Pancreas (tissue), 10 donors: ENCODE results near the gene ANKS1B. TPM values are rescaled to one million over a fixed set of nuclear protein-coding genes. Genes with fewer than 3 reads are reported as not detected.
A peak's percentile ranks its signal among the peaks of the same experiment; 100 is the strongest.

Source experiments
- ATAC-seq, 4 donors: fragments of 200-7000 bp; cut with Tn5 transposase; one replicate each; pipeline versions ENCODE4 v1.8.0 to v1.9.1; 2020; ENCODE audit warnings: mild to moderate bottlenecking in 4 of 4, moderate library complexity in 4 of 4
- DNase-seq, 6 donors: peaks; one replicate each; pipeline ENCODE4 v3.0.0-alpha.2; 2020
- FAIRE-seq: peaks from 2 replicates; lab custom pipeline; 2012; peaks lifted over from hg19 to GRCh38; lab: Jason Lieb, UNC
- H3K27ac ChIP-seq, 4 donors: fragments of 200-600 bp; sonication (generic); 1 replicate in 3 of 4; 2 replicates in 1 of 4; pipeline versions ENCODE4 v1.5.0 to v1.8.0; 2020
- H3K27me3 ChIP-seq, 4 donors: fragments of 200-600 bp; one replicate each; pipeline ENCODE4 v1.8.0; 2021
- H3K36me3 ChIP-seq, 3 donors: fragments of 200-600 bp; sonication (generic) in 1 of 3; one replicate each; pipeline versions ENCODE4 v1.5.0 to v1.8.0; 2020 to 2021
- H3K4me1 ChIP-seq, 3 donors: fragments of 200-600 bp; one replicate each; pipeline ENCODE4 v1.8.0; 2021
- H3K4me3 ChIP-seq, 4 donors: fragments of 200-600 bp; sonication (generic) in 2 of 4; one replicate each; pipeline versions ENCODE4 v1.5.0 to v1.8.0; 2020 to 2021
- H3K9me3 ChIP-seq, 4 donors: fragments of 200-600 bp; one replicate each; pipeline ENCODE4 v1.8.0; 2021
- CTCF ChIP-seq, 4 donors: fragments of 200-600 bp; sonication (generic) in 3 of 4; IDR thresholded peaks; one replicate each; pipeline versions ENCODE4 v1.5.0 to v1.8.0; 2021; ENCODE audit warnings: antibody characterized with exemption in 4 of 4
- WGBS, 2 donors: extraction: QIAGEN DNeasy Blood & Tissue Kit; methylation state at CpG; one replicate each; pipeline ENCODE4 v1.1.7; 2013; 5-methylcytosine and 5-hydroxymethylcytosine counted together
- intact Hi-C, 3 donors: fragments of 100-400 bp; cut with DNase I; formaldehyde crosslinking; loops; one replicate each; pipeline versions ENCODE4 v1.11.1 to v1.14.2; 2022
- polyA plus RNA-seq, 2 donors: library from polyadenylated mRNA; stranded (reverse); fragments of 200-250 nt; gene quantifications; one replicate each; pipeline ENCODE4 v1.2.3, GENCODE V29; 2013
- total RNA-seq, 6 donors: library from RNA; stranded (reverse); fragmentation: NEBNext Ultra II Directional in 4 of 6; extraction: Animal tissue kit (Norgen Biotek cat#: 25700) in 4 of 6; gene quantifications; one replicate each; pipeline versions ENCODE4 v1.2.1 to v1.2.4, GENCODE V29; 2021 to 2023
- donor health status: healthy with polysubstance abuse.
- donor health status: DM: no; HTN: no; CAD: no; lungs with moderate emphysema.
- donor health status: DM: no; HTN: no; CAD: no.
- donor health status: control.
- donor health status: control.
- donor health status: Bipolar disorder and iron deficiency.
- donor health status: DM: yes; HTN: yes; CAD: no.
- donor health status: DM: no; HTN: no; CAD: no.
- donor health status: DM: no; HTN: no; CAD: no.
- donor health status: DM: yes; HTN: yes; CAD: no.

Gene ANKS1B
- total and polyA plus RNA-seq, 8 donors, result 0.49 to 3.2 (median 1.9) TPM

- Histone ChIP-seq H3K27ac (no peak overlapping the region), H3K4me1 (no peaks in the 10 kb centered on the region), H3K9me3 (no peaks in the 10 kb centered on the region), H3K4me3 (no peak overlapping the region), H3K36me3 (no peaks in the 10 kb centered on the region), H3K27me3 (no peaks in the 10 kb centered on the region)
- FAIRE-seq, result no peak
- no peak for TF ChIP-seq CTCF (IDR thresholded peaks at IDR 0.05)
- DNase-seq, result no peak
- intact Hi-C loops, result no loop called here
- WGBS, 2 donors, result 62 to 72% methylated on average over 2 of the region's 2 CpGs
- no peak for ATAC-seq
These were observed 10.6 kb downstream of the ANKS1B start for GRCh38 chr12:99974146-99974545.

GRCh38 chr12:99966429-99966828, 18.3 kb downstream of the ANKS1B start:
- no peaks in the 10 kb centered on the region for H3K9me3 ChIP-seq
- ATAC-seq, result no peak
- no peak for FAIRE-seq
- TF ChIP-seq CTCF (IDR thresholded peaks at IDR 0.05), result no peak
- no peaks in the 10 kb centered on the region for H3K36me3 ChIP-seq
- no peaks in the 10 kb centered on the region for H3K4me1 ChIP-seq
- H3K27ac ChIP-seq, result no peak overlapping the region
- H3K27me3 ChIP-seq, result no peaks in the 10 kb centered on the region
- intact Hi-C loops, result no loop called here
- no peak for DNase-seq
- no peak overlapping the region for H3K4me3 ChIP-seq
- 57 to 67% methylated on average over 2 of the region's 2 CpGs for WGBS, 2 donors

GRCh38 chr12:99960311-99960710, 24.4 kb downstream of the ANKS1B start:
- Histone ChIP-seq H3K4me1 (peaks cover 6 to 8% (median 7%) of the 10 kb centered on the region in 3 donors), H3K36me3 (no peaks in the 10 kb centered on the region), H3K4me3 (no peak overlapping the region), H3K27me3 (no peaks in the 10 kb centered on the region), H3K27ac (no peak overlapping the region), H3K9me3 (no peaks in the 10 kb centered on the region)
- FAIRE-seq (no peak), ATAC-seq (peak in 2 of 4 donors; percentile 49 to 67), DNase-seq (no peak)
- 29 to 53% methylated on average over 3 of the region's 3 CpGs for WGBS, 2 donors
- intact Hi-C loops, result no loop called here
- TF ChIP-seq CTCF (IDR thresholded peaks at IDR 0.05), result no peak

GRCh38 chr12:99959549-99960170, 25.1 kb downstream of the ANKS1B start:
- Histone ChIP-seq H3K36me3 (no peaks in the 10 kb centered on the region), H3K4me1 (peaks cover 6 to 8% (median 7%) of the 10 kb centered on the region in 3 donors), H3K4me3 (no peak overlapping the region), H3K27ac (no peak overlapping the region), H3K27me3 (no peaks in the 10 kb centered on the region), H3K9me3 (no peaks in the 10 kb centered on the region)
- intact Hi-C loops, result no loop called here
- 4 to 6% methylated on average over 4 of the region's 4 CpGs for WGBS, 2 donors
- no peak for FAIRE-seq
- ATAC-seq, result peak in 3 of 4 donors; percentile 38 to 85 (median 75)
- TF ChIP-seq CTCF (IDR thresholded peaks at IDR 0.05), result no peak
- no peak for DNase-seq

GRCh38 chr12:99957866-99958466, 26.8 kb downstream of the ANKS1B start:
- Histone ChIP-seq H3K4me1 (peaks cover 6 to 8% (median 7%) of the 10 kb centered on the region in 3 donors), H3K9me3 (no peaks in the 10 kb centered on the region), H3K27me3 (no peaks in the 10 kb centered on the region), H3K36me3 (no peaks in the 10 kb centered on the region), H3K4me3 (no peak overlapping the region), H3K27ac (no peak overlapping the region)
- no peak for TF ChIP-seq CTCF (IDR thresholded peaks at IDR 0.05)
- intact Hi-C loops, result no loop called here
- no peak for FAIRE-seq
- no peak for DNase-seq
- no peak for ATAC-seq
- WGBS, 2 donors, result 59 to 61% methylated on average over 4 of the region's 4 CpGs
